ENCODE measurements around the gene SALL1. TPM values are rescaled to one million over a fixed set of nuclear protein-coding genes. Genes with fewer than 3 reads are reported as not detected.

The SALL1 gene
- total RNA-seq, 1 experiment from 2014 or later, result not detected

- no peak overlapping the region for H3K4me3 ChIP-seq (ENCODE audit: low read depth in 2 of 2, low read length in 2 of 2)
- DNase-seq (ENCODE audit: low read depth, low spot score) (no peak), ATAC-seq (no peak)
- ChIA-PET CTCF (no interaction called here), POLR2A (no interaction called here)
- H3K27ac ChIP-seq (ENCODE audit: low read length), result no peak overlapping the region
- H3K9me3 ChIP-seq (ENCODE audit: control insufficient read depth, insufficient read depth, low read depth, low read length), result no peaks in the 10 kb centered on the region
- in situ Hi-C loops (cut with HindIII; ENCODE audit: low pct_unique_long_range_greater_than_20kb, low sequenced_read_pairs), result no loop called here
- H3K27me3 ChIP-seq (ENCODE audit: control insufficient read depth, insufficient read depth, low read length), result no peaks in the 10 kb centered on the region
- H3K4me1 ChIP-seq (ENCODE audit: control insufficient read depth, insufficient read depth, low read length), result no peaks in the 10 kb centered on the region
- no TSS peak for BruUV-seq (replicated peaks)
- H3K36me3 ChIP-seq (ENCODE audit: control insufficient read depth, insufficient read depth, low read length), result no peaks in the 10 kb centered on the region
- intact Hi-C loops (cut with micrococcal nuclease; ENCODE audit: unreplicated experiment), result no loop called here
- TF ChIP-seq SIN3A (IDR thresholded peaks at IDR 0.05; ENCODE audit: borderline replicate concordance, insufficient read depth, low read depth, low read length) (no peak), TCF7L2 (IDR thresholded peaks at IDR 0.05; ENCODE audit: low read depth, low read length) (no peak), CTCF (IDR thresholded peaks at IDR 0.05) (no peak), REST (IDR thresholded peaks at IDR 0.05; ENCODE audit: insufficient read depth in 1 of 2, low read depth in 2 of 2, low read length in 1 of 2) (no peak), POLR2AphosphoS5 (IDR thresholded peaks at IDR 0.05; ENCODE audit: low read depth, low read length) (no peak)
These were observed 40.3 kb downstream of the SALL1 start for GRCh38 chr16:51110700-51111157.

- ChIA-PET CTCF (no interaction called here), POLR2A (no interaction called here)
- Histone ChIP-seq H3K4me3 (ENCODE audit: low read depth in 2 of 2, low read length in 2 of 2) (no peak overlapping the region), H3K36me3 (ENCODE audit: control insufficient read depth, insufficient read depth, low read length) (no peaks in the 10 kb centered on the region), H3K9me3 (ENCODE audit: control insufficient read depth, insufficient read depth, low read depth, low read length) (no peaks in the 10 kb centered on the region), H3K27me3 (ENCODE audit: control insufficient read depth, insufficient read depth, low read length) (no peaks in the 10 kb centered on the region), H3K4me1 (ENCODE audit: control insufficient read depth, insufficient read depth, low read length) (no peaks in the 10 kb centered on the region), H3K27ac (ENCODE audit: low read length) (no peak overlapping the region)
- BruUV-seq (replicated peaks), result no TSS peak
- DNase-seq (ENCODE audit: low read depth, low spot score) (no peak), ATAC-seq (no peak)
- intact Hi-C loops (cut with micrococcal nuclease; ENCODE audit: unreplicated experiment) (no loop called here), in situ Hi-C loops (cut with HindIII; ENCODE audit: low pct_unique_long_range_greater_than_20kb, low sequenced_read_pairs) (no loop called here)
- TF ChIP-seq TCF7L2 (IDR thresholded peaks at IDR 0.05; ENCODE audit: low read depth, low read length) (no peak), SIN3A (IDR thresholded peaks at IDR 0.05; ENCODE audit: borderline replicate concordance, insufficient read depth, low read depth, low read length) (no peak), POLR2AphosphoS5 (IDR thresholded peaks at IDR 0.05; ENCODE audit: low read depth, low read length) (no peak), CTCF (IDR thresholded peaks at IDR 0.05) (no peak), REST (IDR thresholded peaks at IDR 0.05; ENCODE audit: insufficient read depth in 1 of 2, low read depth in 2 of 2, low read length in 1 of 2) (no peak)
These were observed 41.9 kb downstream of the SALL1 start for GRCh38 chr16:51109173-51109572.
